AG20443 (cell line): Measurements from ENCODE around the gene AGR2.
A peak's percentile ranks its signal among the peaks of the same experiment; 100 is the strongest.
"Not testable (repeated sequence)": the region's sequence is repeated elsewhere in the genome, so short reads cannot be mapped to it uniquely, and the experiment has no call there.

Source experiments
- DNase-seq: peaks from one replicate; pipeline ENCODE4 v3.0.0; 2012; ENCODE audit warnings: low spot score, mixed read lengths

AGR2 gene

GRCh38 chr7:16773884-16774283, 30.9 kb downstream of the AGR2 start:
- DNase-seq: no peak

- no peak for DNase-seq
Observed at GRCh38 chr7:16773326-16773725, 31.5 kb downstream of the AGR2 start.

GRCh38 chr7:16770657-16771329, 34.0 kb downstream of the AGR2 start:
- DNase-seq: no peak

GRCh38 chr7:16769994-16770393, 34.8 kb downstream of the AGR2 start:
- DNase-seq: not testable (repeated sequence)

GRCh38 chr7:16765436-16765859, 39.4 kb downstream of the AGR2 start:
- no peak for DNase-seq

DNA sequence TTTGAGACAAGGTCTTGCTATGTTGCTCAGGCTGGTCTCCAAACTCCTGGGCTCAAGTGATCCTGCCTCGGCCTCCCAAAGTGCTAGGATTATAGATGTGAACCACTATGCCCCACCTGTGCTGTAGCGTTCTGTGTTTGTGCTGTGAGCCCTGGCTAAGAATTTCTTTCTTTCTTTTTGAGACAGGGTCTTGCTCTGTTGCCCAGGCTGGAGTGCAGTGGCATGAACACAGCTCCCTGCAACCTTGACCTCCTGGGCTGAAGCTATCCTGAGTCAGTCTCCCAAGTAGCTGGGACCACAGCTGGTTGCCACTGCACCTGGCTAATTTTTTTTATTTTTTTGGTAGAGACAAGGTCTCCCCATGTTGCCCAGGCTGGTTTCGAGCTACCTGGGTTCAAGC, 39.9 kb downstream of the AGR2 start:
- DNase-seq: no peak

DNA sequence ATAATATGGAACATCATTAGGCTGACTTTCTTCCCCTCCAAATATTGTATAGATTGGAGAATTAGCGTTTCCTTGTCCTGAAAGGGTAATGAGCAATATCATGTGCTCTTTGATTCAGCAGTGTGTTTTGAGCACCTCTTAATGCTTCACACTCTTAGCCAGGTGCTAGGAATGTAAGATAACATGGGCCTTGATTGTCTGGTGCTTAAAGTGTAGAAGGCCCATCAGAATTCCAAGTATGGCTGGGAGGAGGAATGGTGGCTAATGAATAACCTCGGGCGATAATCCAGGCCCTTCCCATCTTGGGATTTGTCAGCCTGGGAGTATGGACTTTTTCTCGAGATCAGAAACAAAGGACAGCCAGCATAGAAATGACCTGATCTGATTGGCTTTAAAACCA, 42.6 kb downstream of the AGR2 start:
- DNase-seq: no peak

- DNase-seq: no peak
Observed at GRCh38 chr7:16759840-16760239, 45.0 kb downstream of the AGR2 start.

GRCh38 chr7:16758631-16759611, 45.9 kb downstream of the AGR2 start:
- no peak for DNase-seq

DNA sequence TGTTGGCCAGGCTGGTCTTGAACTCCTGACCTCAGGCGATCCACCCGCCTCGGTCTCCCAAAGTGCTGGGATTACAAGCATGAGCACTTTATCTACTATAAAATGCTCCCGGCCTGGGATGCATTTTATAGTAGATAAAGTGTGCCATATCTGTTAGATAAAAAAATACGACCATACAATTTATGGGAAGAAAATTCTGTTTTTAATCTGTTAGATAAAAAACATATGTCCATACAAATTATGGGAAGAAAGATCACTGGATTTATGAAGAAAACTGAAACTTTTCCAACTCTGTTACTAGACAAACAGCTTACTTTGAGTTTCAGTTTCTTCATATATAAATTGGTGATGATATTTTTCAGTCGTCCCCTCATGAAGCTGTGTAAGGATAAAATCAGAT, 46.8 kb downstream of the AGR2 start:
- DNase-seq: no peak

- peak; percentile 21 for DNase-seq
Observed at GRCh38 chr7:16755397-16755796, 49.4 kb downstream of the AGR2 start.

DNA sequence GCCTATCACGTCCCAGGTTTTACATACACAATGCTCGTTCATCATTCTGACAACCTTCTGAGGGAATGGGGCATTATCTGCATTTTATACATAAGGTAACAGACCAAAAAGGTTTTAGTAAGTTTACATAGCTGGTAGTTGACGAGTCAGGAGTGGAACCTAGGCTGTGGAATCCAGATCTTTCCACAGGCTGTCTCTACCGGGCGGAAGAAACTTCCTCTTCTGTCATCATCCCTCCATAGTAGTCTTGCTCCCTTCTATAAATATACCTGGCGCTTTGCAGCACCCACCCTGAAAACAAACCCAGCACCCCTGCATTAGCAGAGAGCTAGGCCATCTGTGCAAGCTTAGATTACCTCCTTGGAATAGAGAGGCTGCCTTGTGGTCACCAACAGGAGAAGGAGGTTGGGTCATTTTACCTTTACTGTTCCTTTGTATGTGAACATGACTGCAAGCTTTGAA, 49.9 kb downstream of the AGR2 start:
- no peak for DNase-seq

GRCh38 chr7:16753932-16754855, 50.6 kb downstream of the AGR2 start:
- DNase-seq: peak; percentile 48

DNA sequence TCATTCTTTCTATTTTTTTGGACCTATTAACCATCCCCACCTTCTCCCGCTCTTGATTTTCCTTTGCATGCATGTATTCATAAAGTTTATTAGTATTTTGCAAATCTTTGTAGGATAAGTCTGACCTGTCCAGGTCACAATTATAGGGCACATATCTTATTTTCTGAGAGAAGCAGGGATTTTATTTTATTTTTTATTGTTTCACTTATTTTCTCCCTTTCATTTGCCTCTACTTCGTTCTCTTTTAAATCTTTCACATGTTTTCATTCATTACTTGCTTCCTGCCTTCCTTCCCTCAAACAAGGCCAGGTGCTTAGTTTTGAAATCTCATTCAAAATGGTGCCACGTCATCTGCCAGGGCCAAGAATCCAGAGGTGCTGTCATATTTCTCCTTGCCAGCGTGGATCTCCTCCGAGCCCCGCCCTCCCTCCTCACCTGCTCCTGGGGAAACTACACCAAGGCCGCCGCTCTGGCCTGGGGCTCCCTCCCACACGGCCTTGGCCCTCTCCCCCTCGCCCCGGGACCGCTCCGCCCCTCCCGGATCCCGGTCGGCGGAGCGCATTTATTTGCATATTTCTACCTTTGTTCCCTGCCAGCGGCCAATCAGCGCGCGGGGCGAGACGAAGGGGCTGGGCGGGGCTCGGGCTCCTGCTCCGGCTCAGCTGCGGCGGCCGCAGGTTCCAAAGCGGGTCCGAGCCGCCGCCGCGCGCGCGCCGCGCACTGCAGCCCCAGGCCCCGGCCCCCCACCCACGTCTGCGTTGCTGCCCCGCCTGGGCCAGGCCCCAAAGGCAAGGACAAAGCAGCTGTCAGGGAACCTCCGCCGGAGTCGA, 51.5 kb downstream of the AGR2 start, which contains the start of gene TSPAN13:
Gene TSPAN13 (plus strand): TSS at position 654 of the 830 bp plus-strand sequence. CDS start 213 bp downstream, outside the sequence.
- peak; percentile 84 for DNase-seq

- peak; percentile 36 for DNase-seq
Observed at GRCh38 chr7:16747102-16747501, 57.7 kb downstream of the AGR2 start.

DNA sequence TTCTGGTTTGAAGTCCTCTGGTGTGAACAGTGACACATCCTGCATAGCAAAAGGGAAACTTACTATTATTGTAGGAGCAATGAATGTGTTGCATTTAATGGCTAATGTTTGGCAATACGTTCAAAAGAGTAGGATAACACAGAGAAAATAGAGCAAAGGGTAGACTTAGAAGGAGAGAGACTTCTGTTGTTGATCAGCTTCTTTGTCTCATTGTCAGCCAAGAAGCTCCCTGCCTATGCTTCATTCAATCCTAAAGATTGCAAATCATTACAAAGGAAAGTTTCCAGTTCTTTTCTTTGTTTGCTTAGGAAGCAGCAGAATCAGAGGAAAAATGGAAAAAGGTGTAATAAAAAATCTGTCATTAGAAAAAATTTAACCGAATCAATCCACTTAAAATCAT, 59.2 kb downstream of the AGR2 start:
- DNase-seq: no peak

- no peak for DNase-seq
Observed at GRCh38 chr7:16744518-16745250, 60.1 kb downstream of the AGR2 start.

GRCh38 chr7:16743236-16743635, 61.6 kb downstream of the AGR2 start:
- no peak for DNase-seq

- DNase-seq: no peak
Observed at GRCh38 chr7:16742547-16742946, 62.3 kb downstream of the AGR2 start.
